A549 (cell line): Measurements from ENCODE around the gene CCDC54.

Experiments
- CTCF ChIP-seq: fragments of >200 bp; sonication (Bioruptor Twin); formaldehyde crosslinking; IDR thresholded peaks from 3 replicates; pipeline ENCODE4 v1.5.1; 2016
- MYC ChIP-seq: IDR thresholded peaks from 2 replicates; pipeline ENCODE4 v1.6.1; 2012; ENCODE audit warnings: mild to moderate bottlenecking, inconsistent platforms, low read length, improper control_type of control experiment, borderline replicate concordance
- POLR2A ChIP-seq: IDR thresholded peaks from 2 replicates; pipeline ENCODE4 v1.6.1; 2012; ENCODE audit warnings: mild to moderate bottlenecking, low read length
- SREBF2 ChIP-seq: fragments of 450-650 bp; IDR thresholded peaks from 2 replicates; pipeline ENCODE4 v1.6.1; 2014; ENCODE audit warnings: mild to moderate bottlenecking, moderate library complexity
- TP53 ChIP-seq: fragments of 250-450 bp; sonication (Bioruptor Pico); IDR thresholded peaks from 2 replicates; pipeline ENCODE4 v1.5.0; 2021; ENCODE audit warnings: mild to moderate bottlenecking, moderate library complexity

DNA sequence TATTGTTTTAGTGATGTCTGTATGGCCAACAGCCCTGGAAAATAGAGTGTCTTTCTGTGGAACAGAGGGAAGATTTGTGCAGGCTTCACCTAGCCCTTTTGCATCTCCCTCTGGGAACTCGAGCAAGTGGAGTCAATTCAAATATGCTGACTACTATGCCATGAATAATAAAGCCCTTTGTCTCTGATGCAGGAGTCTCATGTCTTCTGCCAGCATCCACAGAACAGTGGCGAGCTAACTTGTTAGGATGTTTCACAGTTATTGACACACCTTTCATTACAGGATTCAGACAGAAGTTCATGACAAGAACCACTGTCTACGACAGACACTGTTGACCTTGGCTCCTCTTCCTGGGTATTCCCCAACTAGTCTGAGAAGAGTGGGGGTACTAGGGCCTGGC, 15.6 kb upstream of the CCDC54 start:
- TF ChIP-seq CTCF (no peak), POLR2A (no peak), MYC (no peak), TP53 (CRISPR knock-in tag) (no peak), SREBF2 (no peak)
